H1 (cell line): ENCODE measurements around the gene DIAPH1. TPM values are rescaled to one million over a fixed set of nuclear protein-coding genes. Genes with fewer than 3 reads are reported as not detected.

Experiments
- CTCF ChIA-PET: fragments of 300-600 bp; sonication (Branson Sonifier 250); formaldehyde crosslinking; loops from one replicate; lab custom pipeline; 2021; ENCODE audit not compliant: partially characterized antibody; lab: Charles Lee
- POLR2A ChIA-PET: fragments of 300-600 bp; sonication (Branson Sonifier 250); formaldehyde crosslinking; loops from one replicate; lab custom pipeline; 2021; ENCODE audit warnings: inconsistent platforms; ENCODE audit not compliant: partially characterized antibody; lab: Charles Lee
- DNase-seq, 2 experiments: peaks; one replicate each; pipeline versions ENCODE4 v3.0.0 to v3.0.0-alpha.2; 2010 to 2022; ENCODE audit warnings: low spot score in 2 of 2, low read depth in 1 of 2, mixed read lengths in 1 of 2
- FAIRE-seq: peaks from 2 replicates; lab custom pipeline; 2011; peaks lifted over from hg19 to GRCh38; lab: Jason Lieb, UNC
- H2AFZ ChIP-seq: 2 replicates; pipeline ENCODE4 v1.8.1; 2012; ENCODE audit warnings: low read length, inconsistent platforms
- H2AK5ac ChIP-seq: 2 replicates; pipeline ENCODE4 v1.6.1; 2013; ENCODE audit warnings: low read depth, low read length
- H2BK120ac ChIP-seq: replicated peaks from 2 replicates; pipeline ENCODE3; 2013; ENCODE audit warnings: low read depth, low read length, inconsistent platforms
- H2BK12ac ChIP-seq: 2 replicates; pipeline ENCODE4 v1.6.1; 2013; ENCODE audit warnings: low read depth, low read length
- H2BK15ac ChIP-seq: 2 replicates; pipeline ENCODE4 v1.6.1; 2013; ENCODE audit warnings: low read length
- H2BK20ac ChIP-seq: 2 replicates; pipeline ENCODE4 v1.6.1; 2013; ENCODE audit warnings: low read length
- H2BK5ac ChIP-seq: 2 replicates; pipeline ENCODE4 v1.6.1; 2013; ENCODE audit warnings: low read depth, low read length
- H3K14ac ChIP-seq: 2 replicates; pipeline ENCODE4 v1.6.1; 2013; ENCODE audit warnings: inconsistent platforms; ENCODE audit not compliant: insufficient read length
- H3K18ac ChIP-seq: 2 replicates; pipeline ENCODE4 v1.6.1; 2013; ENCODE audit warnings: low read length; ENCODE audit errors: extremely low read depth
- H3K23ac ChIP-seq: 2 replicates; pipeline ENCODE4 v1.6.1; 2013; ENCODE audit warnings: inconsistent platforms; ENCODE audit not compliant: insufficient read length
- H3K23me2 ChIP-seq: 2 replicates; pipeline ENCODE4 v1.6.1; 2013; ENCODE audit warnings: low read depth, low read length
- H3K27ac ChIP-seq: 2 replicates; pipeline ENCODE4 v1.6.1; 2011; ENCODE audit warnings: low read depth, low read length, inconsistent platforms
- H3K27me3 ChIP-seq, 4 experiments: replicated peaks in 1 of 4; 1 replicate in 1 of 4; 2 replicates in 3 of 4; pipeline versions ENCODE4 v1.6.1 to v1.8.1; 2011 to 2013; ENCODE audit warnings: low read length in 3 of 4, mild to moderate bottlenecking in 3 of 4, inconsistent platforms in 2 of 4, mixed read lengths in 2 of 4, moderate library complexity in 1 of 4; ENCODE audit not compliant: control insufficient read depth in 3 of 4, insufficient read depth in 3 of 4; ENCODE audit errors: extremely low read depth in 1 of 4
- H3K36me3 ChIP-seq, 4 experiments: 2 replicates each; pipeline versions ENCODE4 v1.6.1 to v1.8.1; 2011 to 2013; ENCODE audit warnings: mild to moderate bottlenecking in 4 of 4, low read length in 3 of 4, moderate library complexity in 2 of 4, control low read depth in 1 of 4, inconsistent platforms in 1 of 4; ENCODE audit not compliant: insufficient read depth in 4 of 4, control insufficient read depth in 2 of 4
- H3K4ac ChIP-seq: replicated peaks from 2 replicates; pipeline ENCODE3; 2013; ENCODE audit warnings: low read length, low read depth, mixed read lengths, inconsistent platforms; ENCODE audit not compliant: insufficient read length
- H3K4me1 ChIP-seq, 4 experiments: replicated peaks in 1 of 4; 1 replicate in 1 of 4; 2 replicates in 3 of 4; pipeline versions ENCODE4 v1.6.1 to v1.8.1; 2011 to 2013; ENCODE audit warnings: low read length in 3 of 4, inconsistent platforms in 2 of 4, mixed read lengths in 1 of 4; ENCODE audit not compliant: insufficient read depth in 4 of 4, control insufficient read depth in 3 of 4
- H3K4me2 ChIP-seq, 2 experiments: 2 replicates each; pipeline versions ENCODE4 v1.6.1 to v1.8.1; 2011 to 2013; ENCODE audit warnings: low read depth in 2 of 2, low read length in 2 of 2, control low read depth in 1 of 2, inconsistent platforms in 1 of 2, mild to moderate bottlenecking in 1 of 2; ENCODE audit not compliant: insufficient read depth in 1 of 2
- H3K4me3 ChIP-seq, 4 experiments: fragments of 200-600, 300-600 bp in 1 of 4; sonication (generic), shearing (Covaris generic), sonication (Bioruptor Twin) in 1 of 4; 2 replicates each; pipeline versions ENCODE4 v1.5.1 to v1.8.1; 2011 to 2016; ENCODE audit warnings: low read length in 4 of 4, low read depth in 3 of 4, control low read depth in 2 of 4, inconsistent platforms in 2 of 4, mild to moderate bottlenecking in 2 of 4, mixed read lengths in 1 of 4, moderate library complexity in 1 of 4; ENCODE audit not compliant: insufficient read depth in 2 of 4; ENCODE audit errors: extremely low read depth in 1 of 4
- H3K56ac ChIP-seq: replicated peaks from 2 replicates; pipeline ENCODE3; 2013; ENCODE audit warnings: low read depth, mild to moderate bottlenecking, mixed read lengths, low read length, inconsistent platforms; ENCODE audit not compliant: insufficient read length
- H3K79me1 ChIP-seq: 2 replicates; pipeline ENCODE4 v1.6.1; 2013; ENCODE audit warnings: low read depth, low read length, control low read depth
- H3K79me2 ChIP-seq, 2 experiments: 2 replicates each; pipeline versions ENCODE4 v1.6.1 to v1.8.1; 2012 to 2013; ENCODE audit warnings: low read length in 2 of 2, mild to moderate bottlenecking in 2 of 2, inconsistent platforms in 1 of 2; ENCODE audit not compliant: insufficient read depth in 2 of 2, control insufficient read depth in 1 of 2
- H3K9ac ChIP-seq, 4 experiments: replicated peaks in 1 of 4; 1 replicate in 1 of 4; 2 replicates in 3 of 4; pipeline versions ENCODE4 v1.6.1 to v1.8.1; 2011 to 2013; ENCODE audit warnings: low read depth in 3 of 4, low read length in 3 of 4, control low read depth in 2 of 4, mild to moderate bottlenecking in 2 of 4, moderate library complexity in 2 of 4, inconsistent platforms in 1 of 4; ENCODE audit errors: extremely low read depth in 1 of 4
- H3K9me3 ChIP-seq, 2 experiments: 2 replicates each; pipeline versions ENCODE4 v1.6.1 to v1.8.1; 2012 to 2013; ENCODE audit warnings: mild to moderate bottlenecking in 2 of 2, moderate library complexity in 2 of 2, control low read depth in 1 of 2, inconsistent platforms in 1 of 2, low read depth in 1 of 2, low read length in 1 of 2, mixed read lengths in 1 of 2; ENCODE audit not compliant: insufficient read depth in 2 of 2
- H4K20me1 ChIP-seq, 2 experiments: replicated peaks in 1 of 2; 2 replicates each; pipeline versions ENCODE3 to v1.8.1; 2011 to 2013; ENCODE audit warnings: inconsistent platforms in 2 of 2, low read length in 2 of 2, mild to moderate bottlenecking in 1 of 2; ENCODE audit not compliant: insufficient read depth in 2 of 2, control insufficient read depth in 1 of 2
- H4K5ac ChIP-seq: 2 replicates; pipeline ENCODE4 v1.6.1; 2013; ENCODE audit warnings: low read length, low read depth, mixed read lengths, inconsistent platforms; ENCODE audit not compliant: insufficient read length
- H4K8ac ChIP-seq: 2 replicates; pipeline ENCODE4 v1.8.0; 2013; ENCODE audit warnings: mild to moderate bottlenecking, moderate library complexity, low read length, inconsistent platforms; ENCODE audit not compliant: insufficient read depth; ENCODE audit errors: extremely low read depth
- H4K91ac ChIP-seq: replicated peaks from 2 replicates; pipeline ENCODE3; 2013; ENCODE audit warnings: low read length, mixed read lengths, inconsistent platforms; ENCODE audit not compliant: insufficient read length
- BACH1 ChIP-seq: IDR thresholded peaks from 2 replicates; pipeline ENCODE4 v1.6.1; 2012; ENCODE audit warnings: low read length, improper control_type of control experiment
- EGR1 ChIP-seq: IDR thresholded peaks from 2 replicates; pipeline ENCODE4 v1.6.1; 2011; ENCODE audit warnings: low read depth, low read length, borderline replicate concordance
- FOSL1 ChIP-seq: IDR thresholded peaks from 2 replicates; pipeline ENCODE4 v1.6.1; 2011; ENCODE audit warnings: mild to moderate bottlenecking, low read depth, low read length, moderate library complexity; ENCODE audit not compliant: insufficient read depth
- JUND ChIP-seq: IDR thresholded peaks from 2 replicates; pipeline ENCODE4 v1.6.1; 2011; ENCODE audit warnings: mild to moderate bottlenecking, improper control_type of control experiment, low read length
- NANOG ChIP-seq: IDR thresholded peaks from 2 replicates; pipeline ENCODE4 v1.6.1; 2011; ENCODE audit warnings: low read length, low read depth, mild to moderate bottlenecking, inconsistent platforms; ENCODE audit not compliant: insufficient read depth, poor library complexity, severe bottlenecking
- NRF1 ChIP-seq: IDR thresholded peaks from 2 replicates; pipeline ENCODE4 v1.6.1; 2011; ENCODE audit warnings: mild to moderate bottlenecking, low read depth, low read length, improper control_type of control experiment
- SP4 ChIP-seq: IDR thresholded peaks from 2 replicates; pipeline ENCODE4 v1.6.1; 2012; ENCODE audit warnings: low read length, inconsistent platforms
- SUZ12 ChIP-seq: fragments of 200-600 bp; sonication (generic); IDR thresholded peaks from 2 replicates; pipeline ENCODE4 v1.6.1; 2012; ENCODE audit warnings: mild to moderate bottlenecking, inconsistent platforms, low read length, moderate library complexity, mixed read lengths
- TAF1 ChIP-seq: IDR thresholded peaks from 2 replicates; pipeline ENCODE4 v1.6.1; 2011; ENCODE audit warnings: mild to moderate bottlenecking, low read depth, low read length
- YY1 ChIP-seq: IDR thresholded peaks from 2 replicates; pipeline ENCODE4 v1.6.1; 2011; ENCODE audit warnings: low read depth, mild to moderate bottlenecking, low read length
- WGBS, 2 experiments: shearing (Covaris generic) in 1 of 2; methylation state at CpG; one replicate each; pipeline versions ENCODE4 v1.1.6 to v1.1.7; 2013 to 2015; ENCODE audit warnings: low lambda C conversion rate in 2 of 2, mixed read lengths in 2 of 2, inconsistent platforms in 1 of 2, low coverage in 1 of 2, missing lambda C conversion rate in 1 of 2; ENCODE audit not compliant: insufficient replicate concordance in 2 of 2, insufficient coverage in 1 of 2, insufficient read length in 1 of 2; ENCODE audit errors: extremely low coverage in 1 of 2, missing lambda C conversion rate in 1 of 2; 5-methylcytosine and 5-hydroxymethylcytosine counted together
- polyA plus RNA-seq, 7 experiments: library from polyadenylated mRNA; depleted of rRNA in 3 of 7; stranded (reverse) in 5 of 7; unstranded in 2 of 7; fragments of >200 nt in 5 of 7; fragments of 200-250 nt in 2 of 7; gene quantifications; 1 replicate in 5 of 7; 2 replicates in 1 of 7; 4 replicates in 1 of 7; pipeline versions ENCODE4 v1.2.1 to v1.2.3, GENCODE V29; 2011 to 2013; ENCODE audit warnings: missing spikeins in 2 of 7, mixed read lengths in 2 of 7
- total RNA-seq: library from RNA; stranded (reverse); fragmentation: NEBNext Ultra II Directional; extraction: Animal tissue kit (Norgen Biotek cat#: 25700); gene quantifications from 2 replicates; pipeline ENCODE4 v1.2.1, GENCODE V29; 2021
- TF ChIP-seq, protein P1 (sequence below): IDR thresholded peaks from 2 replicates; pipeline ENCODE4 v1.6.1; 2012; ENCODE audit warnings: inconsistent platforms
- TF ChIP-seq, protein P2 (sequence below), 3 experiments: IDR thresholded peaks; 1 replicate in 2 of 3; 2 replicates in 1 of 3; pipeline versions ENCODE4 v1.5.1 to v1.6.1; 2011; ENCODE audit warnings: low read length in 3 of 3, mild to moderate bottlenecking in 3 of 3, inconsistent platforms in 2 of 3, low read depth in 1 of 3, moderate library complexity in 1 of 3; ENCODE audit not compliant: insufficient read depth in 1 of 3; ENCODE audit errors: control extremely low read depth in 1 of 3

The DIAPH1 gene
- total and polyA plus RNA-seq, 2 of the 8 experiments (the other 6 are each of a cell fraction or from before 2014, with no cell fraction given) = 61.2 to 114 TPM

DNA sequence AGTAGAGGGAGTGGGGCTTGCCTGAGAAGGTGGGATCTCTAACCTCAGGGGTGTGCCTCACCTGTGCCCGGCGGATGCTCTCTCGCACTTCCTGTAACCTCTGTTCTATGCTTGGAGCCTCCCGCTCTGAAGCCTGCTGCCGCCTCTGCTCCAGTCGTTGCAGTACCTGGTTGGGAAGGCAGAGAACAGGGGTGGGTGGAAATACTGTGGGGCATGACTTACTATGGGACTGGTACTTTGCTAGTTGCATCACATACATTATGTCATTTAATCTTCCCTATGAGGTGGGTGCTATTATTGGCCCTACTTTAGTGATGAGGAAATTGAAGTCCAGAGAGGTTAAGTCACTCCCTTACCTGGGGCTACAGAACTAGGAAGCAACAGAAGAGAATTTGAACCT is 27.2 kb upstream of the DIAPH1 start:
- no peak overlapping the region for H4K5ac ChIP-seq
- peaks cover 3 to 22% (median 6%) of the 10 kb centered on the region in 4 experiments; a peak in 4 of 8 replicates for H3K36me3 ChIP-seq
- H2BK20ac ChIP-seq = no peak overlapping the region
- no peak overlapping the region for H2AFZ ChIP-seq
- no peak overlapping the region for H4K91ac ChIP-seq
- H3K4me1 ChIP-seq = peaks cover 0 to 8% (median 4%) of the 10 kb centered on the region in 4 experiments; a peak in 5 of 7 replicates
- no peak overlapping the region for H2BK12ac ChIP-seq
- H3K23me2 ChIP-seq = peaks cover 3% of the 10 kb centered on the region; the same call in 1 of the 2 replicates
- no peak overlapping the region for H3K14ac ChIP-seq
- ChIA-PET POLR2A (interaction anchor here (1.1 to 7.3 kb wide), 4 partner anchors 8 to 20 kb away, joined by 3 to 96 read pairs (median 4); partner anchors contain the start of genes HDAC3 and RELL2), CTCF (interaction anchor here (1.1 to 4.2 kb wide), 7 partner anchors 8 to 54 kb away, joined by 3 to 21 read pairs (median 5); no protein-coding TSS in a partner anchor)
- H3K9me3 ChIP-seq = no peaks in the 10 kb centered on the region
- H3K56ac ChIP-seq = no peak overlapping the region
- H4K20me1 ChIP-seq = peaks cover 0 to 2% of the 10 kb centered on the region in 2 experiments
- no peak overlapping the region for H4K8ac ChIP-seq
- no peak overlapping the region for H3K23ac ChIP-seq
- H3K27ac ChIP-seq = no peak overlapping the region
- H2BK15ac ChIP-seq = no peak overlapping the region
- no peaks in the 10 kb centered on the region; a peak in 1 of 7 replicates for H3K27me3 ChIP-seq
- H3K4me3 ChIP-seq = no peak overlapping the region
- no peak for FAIRE-seq
- H3K79me2 ChIP-seq = no peaks in the 10 kb centered on the region
- H3K4me2 ChIP-seq = no peak overlapping the region
- no peak for DNase-seq
- H3K4ac ChIP-seq = no peak overlapping the region
- H3K18ac ChIP-seq = no peak overlapping the region
- no peak overlapping the region for H2BK120ac ChIP-seq
- H3K79me1 ChIP-seq = peaks cover 3% of the 10 kb centered on the region; the same call in 1 of the 2 replicates
- no peak overlapping the region for H2AK5ac ChIP-seq
- H3K9ac ChIP-seq = no peak overlapping the region
- 89% methylated on average over 6 of the region's 6 CpGs; no CpG with 5 or more reads in 1 of the 2 experiments for WGBS, 2 experiments
- no peak overlapping the region for H2BK5ac ChIP-seq
- TF ChIP-seq NANOG (no peak), SP4 (no peak), YY1 (no peak), EGR1 (no peak), NRF1 (no peak), FOSL1 (no peak), BACH1 (no peak), SUZ12 (no peak), TAF1 (no peak), JUND (no peak)
- TF ChIP-seq, protein P1, sequence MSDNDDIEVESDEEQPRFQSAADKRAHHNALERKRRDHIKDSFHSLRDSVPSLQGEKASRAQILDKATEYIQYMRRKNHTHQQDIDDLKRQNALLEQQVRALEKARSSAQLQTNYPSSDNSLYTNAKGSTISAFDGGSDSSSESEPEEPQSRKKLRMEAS = no peak
- TF ChIP-seq, protein P2, sequence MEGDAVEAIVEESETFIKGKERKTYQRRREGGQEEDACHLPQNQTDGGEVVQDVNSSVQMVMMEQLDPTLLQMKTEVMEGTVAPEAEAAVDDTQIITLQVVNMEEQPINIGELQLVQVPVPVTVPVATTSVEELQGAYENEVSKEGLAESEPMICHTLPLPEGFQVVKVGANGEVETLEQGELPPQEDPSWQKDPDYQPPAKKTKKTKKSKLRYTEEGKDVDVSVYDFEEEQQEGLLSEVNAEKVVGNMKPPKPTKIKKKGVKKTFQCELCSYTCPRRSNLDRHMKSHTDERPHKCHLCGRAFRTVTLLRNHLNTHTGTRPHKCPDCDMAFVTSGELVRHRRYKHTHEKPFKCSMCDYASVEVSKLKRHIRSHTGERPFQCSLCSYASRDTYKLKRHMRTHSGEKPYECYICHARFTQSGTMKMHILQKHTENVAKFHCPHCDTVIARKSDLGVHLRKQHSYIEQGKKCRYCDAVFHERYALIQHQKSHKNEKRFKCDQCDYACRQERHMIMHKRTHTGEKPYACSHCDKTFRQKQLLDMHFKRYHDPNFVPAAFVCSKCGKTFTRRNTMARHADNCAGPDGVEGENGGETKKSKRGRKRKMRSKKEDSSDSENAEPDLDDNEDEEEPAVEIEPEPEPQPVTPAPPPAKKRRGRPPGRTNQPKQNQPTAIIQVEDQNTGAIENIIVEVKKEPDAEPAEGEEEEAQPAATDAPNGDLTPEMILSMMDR (IDR thresholded peaks at IDR 0.05; ENCODE audit: control extremely low read depth in 1 of 3, insufficient read depth in 1 of 3, low read depth in 1 of 3, low read length in 3 of 3) = no peak
